GM12892 (cell line): Measurements from ENCODE around the gene RELN.

ENCODE experiments used
- POLR2A ChIP-seq: IDR thresholded peaks from 2 replicates; pipeline ENCODE4 v1.6.1; 2011; ENCODE audit warnings: low read depth, low read length, control low read depth
- POLR2AphosphoS5 ChIP-seq: IDR thresholded peaks from 2 replicates; pipeline ENCODE4 v1.6.1; 2011; ENCODE audit warnings: low read depth, low read length, control low read depth
- TAF1 ChIP-seq: IDR thresholded peaks from 2 replicates; pipeline ENCODE4 v1.6.1; 2011; ENCODE audit warnings: low read depth, mild to moderate bottlenecking, control low read depth, low read length, borderline replicate concordance

DNA sequence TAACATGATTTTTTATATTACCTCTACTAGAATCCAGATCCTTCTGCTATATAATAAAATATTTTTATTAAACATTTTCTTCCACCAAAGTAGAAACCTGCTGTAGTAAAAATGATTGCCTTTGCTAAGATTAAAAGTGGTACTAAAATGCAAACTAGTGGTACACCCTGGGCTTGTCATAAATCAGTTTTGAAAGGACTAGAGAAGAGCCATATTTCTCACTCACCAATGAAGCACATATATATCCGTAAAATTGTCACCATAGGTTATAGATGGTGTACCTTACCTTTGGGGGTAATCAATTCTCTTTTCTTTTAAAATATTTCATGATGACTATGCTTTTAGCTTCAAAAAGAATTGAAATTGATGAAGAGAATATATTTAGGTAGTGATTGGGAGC, 290.4 kb downstream of the RELN start:
- TF ChIP-seq POLR2A, result no peak
- no peak for TF ChIP-seq TAF1
- TF ChIP-seq POLR2AphosphoS5, result no peak
